Sigmoid colon (tissue), 7 donors: ENCODE measurements around the gene SIVA1. TPM values are rescaled to one million over a fixed set of nuclear protein-coding genes. Genes with fewer than 3 reads are reported as not detected.

Source experiments
- DNase-seq: peaks from one replicate; pipeline ENCODE4 v3.0.0-alpha.2; 2019
- H3K27ac ChIP-seq, 4 donors: fragments of 200-600 bp; sonication (generic); one replicate each; pipeline ENCODE4 v1.5.1; 2016 to 2019; ENCODE audit warnings: mild to moderate bottlenecking in 1 of 4
- H3K27me3 ChIP-seq, 3 donors: fragments of 200-600 bp; sonication (generic); one replicate each; pipeline ENCODE4 v1.5.1; 2019; ENCODE audit warnings: mild to moderate bottlenecking in 1 of 3
- H3K36me3 ChIP-seq, 4 donors: fragments of 200-600 bp; sonication (generic); one replicate each; pipeline ENCODE4 v1.5.1; 2016 to 2019
- H3K4me1 ChIP-seq, 4 donors: fragments of 200-600 bp; sonication (generic); one replicate each; pipeline ENCODE4 v1.5.1; 2017 to 2019
- H3K4me3 ChIP-seq, 4 donors: fragments of 200-600 bp; sonication (generic); one replicate each; pipeline ENCODE4 v1.5.1; 2017 to 2019; ENCODE audit warnings: mild to moderate bottlenecking in 2 of 4, moderate library complexity in 1 of 4
- H3K9me3 ChIP-seq, 4 donors: fragments of 200-600 bp in 3 of 4; sonication (generic) in 3 of 4; one replicate each; pipeline versions ENCODE4 v1.5.1 to v1.6.1; 2013 to 2019
- CTCF ChIP-seq, 4 experiments: fragments of 450-650 bp in 3 of 4; fragments of 200-600 bp in 1 of 4; IDR thresholded peaks; one replicate each; pipeline ENCODE4 v1.5.1; 2016 to 2019; ENCODE audit warnings: antibody characterized with exemption in 4 of 4, mild to moderate bottlenecking in 3 of 4, moderate library complexity in 2 of 4
- EP300 ChIP-seq, 4 donors: sonication (generic); formaldehyde crosslinking; IDR thresholded peaks; one replicate each; pipeline ENCODE4 v1.6.1; 2017; ENCODE audit warnings: antibody characterized with exemption in 4 of 4
- POLR2A ChIP-seq, 2 donors: fragments of 450-650 bp; IDR thresholded peaks; one replicate each; pipeline ENCODE4 v1.6.1; 2016; ENCODE audit warnings: antibody characterized with exemption in 2 of 2, mild to moderate bottlenecking in 2 of 2, moderate library complexity in 2 of 2
- POLR2AphosphoS5 ChIP-seq, 4 donors: sonication (generic); formaldehyde crosslinking; IDR thresholded peaks; one replicate each; pipeline ENCODE4 v1.6.1; 2017; ENCODE audit warnings: antibody characterized with exemption in 4 of 4
- WGBS, 2 donors: extraction: QIAGEN DNeasy Blood & Tissue Kit; methylation state at CpG; one replicate each; pipeline ENCODE4 v1.1.7; 2013; 5-methylcytosine and 5-hydroxymethylcytosine counted together
- intact Hi-C: fragments of 100-400 bp; cut with DNase I; formaldehyde crosslinking; loops from one replicate; pipeline ENCODE4 v1.15.1; 2023
- polyA plus RNA-seq, 3 donors: library from polyadenylated mRNA; stranded (reverse); fragments of 200-250 nt; gene quantifications; one replicate each; pipeline ENCODE4 v1.2.3, GENCODE V29; 2013
- total RNA-seq, 4 donors: library from RNA; depleted of rRNA; stranded (reverse); fragments of >200 nt; gene quantifications; one replicate each; pipeline ENCODE4 v1.1.0, GENCODE V29; 2016
- donor health status: healthy with polysubstance abuse.
- donor health status: Bipolar disorder and iron deficiency.
- donor health status: healthy.

SIVA1 gene
- total and polyA plus RNA-seq, 7 donors: 124 to 512 (median 235) TPM

- H3K36me3 ChIP-seq: peaks cover 37 to 67% (median 53%) of the 10 kb centered on the region in 4 donors
- H3K4me3 ChIP-seq: no peak overlapping the region
- no peak for TF ChIP-seq POLR2A (IDR thresholded peaks at IDR 0.05)
- TF ChIP-seq CTCF (IDR thresholded peaks at IDR 0.05): no peak
- TF ChIP-seq EP300 (IDR thresholded peaks at IDR 0.05): no peak
- no peak for TF ChIP-seq POLR2AphosphoS5 (IDR thresholded peaks at IDR 0.05)
- H3K4me1 ChIP-seq: peaks cover 0 to 22% (median 12%) of the 10 kb centered on the region in 4 donors
- intact Hi-C loops: loop anchor here (5.0 to 10.0 kb wide), 2 partner anchors 42 to 1925 kb away; no protein-coding TSS in a partner anchor
- no peaks in the 10 kb centered on the region for H3K27me3 ChIP-seq
- no peak for DNase-seq
- 87 to 93% methylated on average over 18 of the region's 18 CpGs for WGBS, 2 donors
- H3K27ac ChIP-seq: no peak overlapping the region
- H3K9me3 ChIP-seq: no peaks in the 10 kb centered on the region
Observed at GRCh38 chr14:104709387-104710039, 43.4 kb upstream of the SIVA1 start.

DNA sequence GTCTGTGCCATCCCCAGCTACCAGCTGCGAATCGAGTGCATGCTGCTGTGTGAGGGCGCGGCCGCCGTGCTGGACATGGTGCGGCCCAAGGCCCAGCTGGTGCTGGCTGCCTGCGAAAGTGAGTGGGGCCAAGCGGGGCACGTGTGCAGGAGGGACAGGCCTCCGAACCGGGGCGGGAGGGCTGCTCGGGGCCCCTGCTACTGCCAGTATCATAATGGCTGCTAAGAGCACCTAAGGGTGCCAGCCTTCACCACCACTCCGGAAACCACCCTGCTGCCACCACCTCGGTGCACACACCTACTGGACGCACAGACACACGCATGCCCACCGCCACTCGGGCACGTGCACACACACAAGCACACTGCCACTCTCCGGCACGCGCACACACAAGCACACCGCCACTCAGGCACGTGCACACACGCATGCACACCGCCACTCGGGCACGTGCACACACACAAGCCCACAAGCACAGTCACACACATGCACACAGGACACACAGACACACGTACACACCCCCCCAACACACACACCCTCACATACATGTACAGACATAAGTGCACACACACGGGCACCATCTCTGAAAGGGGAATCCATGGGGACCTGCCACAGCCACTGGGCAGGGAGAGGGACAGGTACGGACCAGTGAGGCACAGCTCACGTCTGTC lies 42.7 kb upstream of the SIVA1 start:
- intact Hi-C loops: no loop called here
- no peaks in the 10 kb centered on the region for H3K27me3 ChIP-seq
- no peak overlapping the region for H3K27ac ChIP-seq
- H3K4me1 ChIP-seq: peaks cover 0 to 22% (median 12%) of the 10 kb centered on the region in 4 donors
- H3K36me3 ChIP-seq: peaks cover 44 to 68% (median 59%) of the 10 kb centered on the region in 4 donors
- WGBS, 2 donors: 93 to 94% methylated on average over 34 of the region's 34 CpGs
- DNase-seq: no peak
- TF ChIP-seq POLR2AphosphoS5 (IDR thresholded peaks at IDR 0.05) (no peak), POLR2A (IDR thresholded peaks at IDR 0.05) (no peak), CTCF (IDR thresholded peaks at IDR 0.05) (no peak)
- no peak overlapping the region for H3K4me3 ChIP-seq
- no peaks in the 10 kb centered on the region for H3K9me3 ChIP-seq

DNA sequence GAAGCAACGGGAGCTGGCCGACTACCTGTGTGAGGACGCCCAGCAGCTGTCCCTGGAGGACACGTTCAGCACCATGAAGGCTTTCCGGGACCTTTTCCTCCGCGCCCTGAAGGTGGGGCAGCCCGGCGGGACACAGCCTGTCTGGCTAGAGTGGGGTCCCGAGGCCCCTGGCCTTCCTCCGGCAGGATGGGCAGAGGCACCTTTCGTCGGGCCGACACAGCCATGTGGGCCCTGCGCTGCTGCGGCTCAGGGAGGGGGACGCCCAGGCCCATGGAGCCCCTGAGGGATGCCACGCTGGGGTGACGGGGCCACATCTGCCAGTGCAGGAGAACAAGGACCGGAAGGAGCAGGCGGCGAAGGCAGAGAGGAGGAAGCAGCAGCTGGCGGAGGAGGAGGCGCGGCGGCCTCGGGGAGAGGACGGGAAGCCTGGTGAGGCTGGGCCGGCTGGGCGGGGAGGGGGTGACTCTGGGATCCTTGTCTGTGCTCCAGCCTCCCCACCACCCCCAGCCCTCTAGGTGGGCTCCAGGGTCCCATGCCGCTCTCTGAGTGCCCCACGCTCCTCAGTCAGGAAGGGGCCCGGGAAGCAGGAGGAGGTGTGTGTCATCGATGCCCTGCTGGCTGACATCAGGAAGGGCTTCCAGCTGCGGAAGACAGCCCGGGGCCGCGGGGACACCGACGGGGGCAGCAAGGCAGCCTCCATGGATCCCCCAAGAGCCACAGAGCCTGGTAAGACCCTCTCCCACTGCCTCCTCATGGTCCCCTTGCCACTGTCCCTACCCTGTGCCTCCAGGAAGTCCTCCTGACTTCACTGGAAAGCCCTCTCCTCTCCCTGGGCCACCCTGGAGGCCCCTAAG lies 39.8 kb upstream of the SIVA1 start:
- H3K9me3 ChIP-seq: no peaks in the 10 kb centered on the region
- no peaks in the 10 kb centered on the region for H3K27me3 ChIP-seq
- H3K4me3 ChIP-seq: no peak overlapping the region
- intact Hi-C loops: no loop called here
- H3K4me1 ChIP-seq: peaks cover 0 to 16% (median 12%) of the 10 kb centered on the region in 4 donors
- DNase-seq: no peak
- H3K27ac ChIP-seq: no peak overlapping the region
- H3K36me3 ChIP-seq: peaks cover 44 to 71% (median 62%) of the 10 kb centered on the region in 4 donors
- TF ChIP-seq CTCF (IDR thresholded peaks at IDR 0.05): no peak
- TF ChIP-seq POLR2A (IDR thresholded peaks at IDR 0.05): no peak
- TF ChIP-seq EP300 (IDR thresholded peaks at IDR 0.05): no peak
- no peak for TF ChIP-seq POLR2AphosphoS5 (IDR thresholded peaks at IDR 0.05)
- 88 to 92% methylated on average over 40 of the region's 40 CpGs for WGBS, 2 donors

DNA sequence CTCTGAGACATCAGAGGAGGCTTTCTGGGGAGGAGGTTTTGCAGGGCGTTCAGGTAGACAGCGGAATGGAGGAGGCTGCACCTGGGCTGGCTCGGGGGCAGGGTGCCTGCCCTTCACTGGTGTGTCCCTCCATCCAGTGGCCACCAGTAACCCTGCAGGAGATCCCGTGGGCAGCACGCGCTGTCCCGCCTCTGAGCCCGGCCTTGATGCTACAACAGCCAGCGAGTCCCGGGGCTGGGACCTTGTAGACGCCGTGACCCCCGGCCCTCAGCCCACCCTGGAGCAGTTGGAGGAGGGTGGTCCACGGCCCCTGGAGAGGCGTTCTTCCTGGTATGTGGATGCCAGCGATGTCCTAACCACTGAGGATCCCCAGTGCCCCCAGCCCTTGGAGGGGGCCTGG lies 38.9 kb upstream of the SIVA1 start:
- H3K4me1 ChIP-seq: peaks cover 0 to 7% (median 2%) of the 10 kb centered on the region in 4 donors
- peaks cover 44 to 77% (median 66%) of the 10 kb centered on the region in 4 donors for H3K36me3 ChIP-seq
- H3K4me3 ChIP-seq: no peak overlapping the region
- WGBS, 2 donors: 92 to 96% methylated on average over 16 of the region's 16 CpGs
- DNase-seq: no peak
- intact Hi-C loops: no loop called here
- H3K9me3 ChIP-seq: no peaks in the 10 kb centered on the region
- no peak overlapping the region for H3K27ac ChIP-seq
- TF ChIP-seq CTCF (IDR thresholded peaks at IDR 0.05) (no peak), POLR2AphosphoS5 (IDR thresholded peaks at IDR 0.05) (no peak), EP300 (IDR thresholded peaks at IDR 0.05) (no peak), POLR2A (IDR thresholded peaks at IDR 0.05) (no peak)
- no peaks in the 10 kb centered on the region for H3K27me3 ChIP-seq
